HepG2 (cell line): Measurements from ENCODE around the gene NEK6. TPM values are rescaled to one million over a fixed set of nuclear protein-coding genes. Genes with fewer than 3 reads are reported as not detected.

Experiments
- ATAC-seq: fragments of 200-7000 bp; cut with Tn5 transposase; 3 replicates; pipeline ENCODE4 v1.9.1; 2020; ENCODE audit warnings: mild to moderate bottlenecking, moderate library complexity
- BruUV-seq: library from RNA; stranded (reverse); fragments of 400-500 nt; replicated peaks from 2 replicates; lab custom pipeline; 2021; lab: Mats Ljungman, UMichigan
- CTCF ChIA-PET: fragments of 300-600 bp; formaldehyde crosslinking; extraction: SDS; loops from one replicate; lab custom pipeline; 2021; ENCODE audit warnings: low total read pairs, inconsistent platforms, low intra/inter-chr PET ratio; lab: Yijun Ruan, JAX
- POLR2A ChIA-PET: fragments of 350-600 bp; sonication (Branson Sonifier 250); formaldehyde crosslinking; loops from one replicate; lab custom pipeline; 2020; ENCODE audit warnings: antibody characterized with exemption, inconsistent platforms; lab: Yijun Ruan, JAX
- DNase-seq: peaks from one replicate; pipeline ENCODE4 v3.0.0-alpha.2; 2015; ENCODE audit warnings: low spot score
- FAIRE-seq: peaks from 3 replicates; lab custom pipeline; 2011; peaks lifted over from hg19 to GRCh38; lab: Jason Lieb, UNC
- H2AFZ ChIP-seq: one replicate; pipeline ENCODE4 v1.6.1; 2011; ENCODE audit warnings: low read length, inconsistent platforms
- H3K27ac ChIP-seq: fragments of 300-600 bp; 3 replicates; pipeline ENCODE4 v1.8.0; 2011; ENCODE audit warnings: mixed run types, mild to moderate bottlenecking, mixed read lengths, low read length, inconsistent platforms; ENCODE audit not compliant: insufficient read depth; ENCODE audit errors: extremely low read length
- H3K27me3 ChIP-seq, 2 experiments: fragments of 200-600 bp in 1 of 2; 2 replicates in 1 of 2; 3 replicates in 1 of 2; pipeline versions ENCODE4 v1.6.0 to v1.8.0; 2011; ENCODE audit warnings: low read length in 2 of 2, mild to moderate bottlenecking in 2 of 2, moderate library complexity in 2 of 2, inconsistent platforms in 1 of 2; ENCODE audit not compliant: insufficient read depth in 2 of 2, control insufficient read depth in 1 of 2
- H3K36me3 ChIP-seq, 2 experiments: fragments of 200-600 bp in 1 of 2; replicated peaks in 1 of 2; 2 replicates in 1 of 2; 3 replicates in 1 of 2; pipeline versions ENCODE4 v1.5.1 to v1.8.0; 2011; ENCODE audit warnings: low read length in 2 of 2, inconsistent platforms in 1 of 2; ENCODE audit not compliant: insufficient read depth in 2 of 2, control insufficient read depth in 1 of 2
- H3K4me1 ChIP-seq: 2 replicates; pipeline ENCODE4 v1.5.1; 2012; ENCODE audit warnings: low read length, inconsistent platforms; ENCODE audit not compliant: insufficient read depth
- H3K4me2 ChIP-seq: 2 replicates; pipeline ENCODE4 v1.6.0; 2011; ENCODE audit warnings: low read depth, low read length, inconsistent platforms
- H3K4me3 ChIP-seq, 3 experiments: fragments of 200-600 bp in 1 of 3; sonication (generic), shearing (Covaris generic) in 1 of 3; replicated peaks in 1 of 3; 2 replicates each; pipeline ENCODE4 v1.5.1; 2011 to 2016; ENCODE audit warnings: low read length in 3 of 3, inconsistent platforms in 2 of 3, low read depth in 2 of 3, mild to moderate bottlenecking in 2 of 3, control low read depth in 1 of 3, mixed read lengths in 1 of 3; ENCODE audit not compliant: insufficient read depth in 1 of 3
- H3K79me2 ChIP-seq: one replicate; pipeline ENCODE4 v1.6.1; 2011; ENCODE audit warnings: low read length, inconsistent platforms; ENCODE audit not compliant: insufficient read depth
- H3K9ac ChIP-seq: 2 replicates; pipeline ENCODE4 v1.6.0; 2011; ENCODE audit warnings: mild to moderate bottlenecking, low read depth, low read length, inconsistent platforms; ENCODE audit not compliant: insufficient read depth
- H3K9me3 ChIP-seq: 2 replicates; pipeline ENCODE4 v1.5.1; 2012; ENCODE audit warnings: mild to moderate bottlenecking, low read length
- H4K20me1 ChIP-seq: 2 replicates; pipeline ENCODE4 v1.6.0; 2011; ENCODE audit warnings: inconsistent platforms, mild to moderate bottlenecking, low read length, moderate library complexity; ENCODE audit not compliant: insufficient read depth
- HBP1 ChIP-seq: IDR thresholded peaks from 2 replicates; pipeline ENCODE4 v1.6.1; 2016; ENCODE audit warnings: low read depth, control low read depth
- HIC2 ChIP-seq: sonication (generic); formaldehyde crosslinking; IDR thresholded peaks from 2 replicates; pipeline ENCODE4 v1.9.0; 2022; ENCODE audit warnings: low read depth, missing genetic modification reagents
- PCBP1 ChIP-seq: fragments of 200-400 bp; formaldehyde crosslinking; IDR thresholded peaks from 2 replicates; pipeline ENCODE4 v1.6.1; 2017; ENCODE audit warnings: mild to moderate bottlenecking, low read depth, low read length, borderline replicate concordance
- RFXAP ChIP-seq: sonication (generic); formaldehyde crosslinking; IDR thresholded peaks from 2 replicates; pipeline ENCODE4 v1.4.0; 2020; ENCODE audit warnings: missing genetic modification reagents, borderline replicate concordance
- SMAD1 ChIP-seq: sonication (generic); formaldehyde crosslinking; IDR thresholded peaks from 2 replicates; pipeline ENCODE4 v1.4.0; 2020; ENCODE audit warnings: missing genetic modification reagents, low read depth, mild to moderate bottlenecking, borderline replicate concordance
- TEAD2 ChIP-seq: sonication (generic); formaldehyde crosslinking; IDR thresholded peaks from 2 replicates; pipeline ENCODE4 v1.9.0; 2021; ENCODE audit warnings: missing genetic modification reagents
- U2AF2 ChIP-seq: fragments of 200-400 bp; formaldehyde crosslinking; IDR thresholded peaks from 2 replicates; pipeline ENCODE4 v1.6.1; 2017; ENCODE audit warnings: low read depth, mild to moderate bottlenecking, low read length
- ZNF564 ChIP-seq: sonication (generic); formaldehyde crosslinking; IDR thresholded peaks from 2 replicates; pipeline ENCODE4 v1.8.1; 2023; ENCODE audit warnings: mild to moderate bottlenecking, missing genetic modification reagents
- ZNF639 ChIP-seq: conservative IDR thresholded peaks from 2 replicates; pipeline ENCODE4 v1.6.1; 2018; ENCODE audit warnings: missing genetic modification reagents
- ZNF710 ChIP-seq: sonication (generic); formaldehyde crosslinking; IDR thresholded peaks from 2 replicates; pipeline ENCODE4 v1.5.0; 2020; ENCODE audit warnings: mild to moderate bottlenecking, missing genetic modification reagents, borderline replicate concordance
- ZNF746 ChIP-seq: sonication (generic); formaldehyde crosslinking; IDR thresholded peaks from 2 replicates; pipeline ENCODE4 v1.8.0; 2022; ENCODE audit warnings: mild to moderate bottlenecking, missing genetic modification reagents
- ZNF776 ChIP-seq: sonication (generic); formaldehyde crosslinking; IDR thresholded peaks from 2 replicates; pipeline ENCODE4 v1.4.0; 2020; ENCODE audit warnings: mild to moderate bottlenecking, missing genetic modification reagents
- WGBS: methylation state at CpG from one replicate; pipeline ENCODE4 v1.1.6; 2017; ENCODE audit warnings: low lambda C conversion rate; 5-methylcytosine and 5-hydroxymethylcytosine counted together
- in situ Hi-C: cut with HindIII; loops from 2 replicates; pipeline ENCODE4 v1.10.0; 2017; ENCODE audit warnings: low pct_unique_long_range_greater_than_20kb; ENCODE audit not compliant: extremely low pct_ligation_motif_present
- intact Hi-C: fragments of 100-400 bp; cut with micrococcal nuclease; formaldehyde crosslinking; loops from one replicate; pipeline ENCODE4 v1.10.0; 2022; ENCODE audit not compliant: unreplicated experiment
- polyA plus RNA-seq, 8 experiments: library from polyadenylated mRNA; depleted of rRNA in 3 of 8; stranded (reverse) in 7 of 8; unstranded in 1 of 8; fragments of >200 nt; fragmentation: Illumina TruSeq in 4 of 8; extraction: Trizol in 4 of 8; gene quantifications; 2 replicates each; pipeline versions ENCODE4 v1.2.1 to v1.2.3, GENCODE V29; 2011 to 2016; ENCODE audit warnings: low read depth in 4 of 8, missing spikeins in 1 of 8, mixed read lengths in 1 of 8; ENCODE audit not compliant: insufficient read depth in 1 of 8
- total RNA-seq, 5 experiments: library from RNA; depleted of rRNA; stranded (reverse); fragments of >200 nt; fragmentation: Illumina TruSeq; extraction: Trizol; gene quantifications; 2 replicates each; pipeline ENCODE4 v1.2.3, GENCODE V29; 2016; ENCODE audit warnings: low read depth in 1 of 5

NEK6 gene
- total and polyA plus RNA-seq, 2 of the 13 experiments (the other 11 are each of a cell fraction or from before 2014, with no cell fraction given), result 30.4 to 119 TPM

- peak; percentile 61 for ATAC-seq
- POLR2A ChIA-PET, result interaction anchor here (1.8 kb wide), 1 partner anchor 25 kb away, joined by 10 read pairs; no protein-coding TSS in a partner anchor
- Histone ChIP-seq H3K4me1 (peaks cover 100% of the 10 kb centered on the region), H3K27ac (peak overlapping the region; percentile 82), H3K9ac (peak overlapping the region; percentile 57), H4K20me1 (peaks cover 4% of the 10 kb centered on the region; the same call in 1 of the 2 replicates), H3K9me3 (no peaks in the 10 kb centered on the region), H3K79me2 (peaks cover 91% of the 10 kb centered on the region), H2AFZ (no peak overlapping the region), H3K4me3 (peak overlapping the region in 1 of 3 experiments; percentile 50; a peak in 3 of 6 replicates), H3K27me3 (no peaks in the 10 kb centered on the region), H3K4me2 (peak overlapping the region; percentile 77), H3K36me3 (peaks cover 10 to 23% of the 10 kb centered on the region in 2 experiments)
- intact Hi-C loops, result loop anchor here (2.0 to 10.0 kb wide), 2 partner anchors 26 to 150 kb away; no protein-coding TSS in a partner anchor
- peak; percentile 94 for FAIRE-seq
- WGBS, result 12% methylated on average over 15 of the region's 18 CpGs
- CTCF ChIA-PET, result interaction anchor here (1.3 kb wide), 1 partner anchor 150 kb away, joined by 4 read pairs; no protein-coding TSS in a partner anchor
- in situ Hi-C loops, result no loop called here
- no TSS peak for BruUV-seq
- DNase-seq, result peak; percentile 86
- no peak for TF ChIP-seq RFXAP
- no peak for TF ChIP-seq SMAD1 (CRISPR knock-in tag)
- TF ChIP-seq TEAD2 (CRISPR knock-in tag), result no peak
- no peak for TF ChIP-seq HIC2
- no peak for TF ChIP-seq ZNF639 (CRISPR knock-in tag)
- TF ChIP-seq ZNF776, result no peak
- TF ChIP-seq ZNF564 (CRISPR knock-in tag), result no peak
- no peak for TF ChIP-seq PCBP1
- peak; percentile 50; the same call in 1 of the 2 replicates for TF ChIP-seq ZNF710 (CRISPR knock-in tag)
- TF ChIP-seq HBP1, result peak; percentile 40; the same call in 1 of the 2 replicates
- TF ChIP-seq U2AF2, result no peak
- peak; percentile 48; the same call in 1 of the 2 replicates for TF ChIP-seq ZNF746 (CRISPR knock-in tag)
Observed at GRCh38 chr9:124284237-124284831, 26.6 kb downstream of the NEK6 start.
